Heart left ventricle (tissue), 13 donors: ENCODE data around the gene ISL2.

Source experiments
- CTCF ChIP-seq, 12 donors: fragments of 200-600 bp; sonication (generic) in 4 of 12; IDR thresholded peaks; one replicate each; pipeline versions ENCODE4 v1.5.0 to v1.8.0; 2018 to 2022; ENCODE audit warnings: antibody characterized with exemption in 12 of 12, mild to moderate bottlenecking in 5 of 12
- POLR2A ChIP-seq, 2 donors: fragments of 450-650 bp; IDR thresholded peaks; one replicate each; pipeline ENCODE4 v1.6.1; 2017; ENCODE audit warnings: antibody characterized with exemption in 2 of 2, mild to moderate bottlenecking in 2 of 2, moderate library complexity in 2 of 2
- donor health status: ischemic (EF 13 %, LVEDD 7.1; RV severe dilation, severe dysfunction).
- donor health status: DM: no; HTN: yes; CAD: no.
- donor health status: DM: no; HTN: no; CAD: no.
- donor health status: ischemic (EF 25% LVEDD 6.9; RV normal size, moderate dysfunction).
- donor health status: ischemic (EF 25% LVEDD 5.7; RV mildly dilated, moderate dysfunction).
- donor health status: ischemic (EF 35%, LVEDD 5.7; RV mildly dilated, moderate dysfunction).
- donor health status: nonischemic (EF 11% LVEDD 7.7; RV severe dilation, severe dysfunction).
- donor health status: DM: yes; HTN: yes; CAD: no.
- donor health status: PGD.
- donor health status: ischemic (EF 29% LVEDD 5.4; RV normal size, mild dysfunction).
- donor health status: nonischemic (EF 23%, LVEDD 6.1; RV moderate dilation, normal function).

DNA sequence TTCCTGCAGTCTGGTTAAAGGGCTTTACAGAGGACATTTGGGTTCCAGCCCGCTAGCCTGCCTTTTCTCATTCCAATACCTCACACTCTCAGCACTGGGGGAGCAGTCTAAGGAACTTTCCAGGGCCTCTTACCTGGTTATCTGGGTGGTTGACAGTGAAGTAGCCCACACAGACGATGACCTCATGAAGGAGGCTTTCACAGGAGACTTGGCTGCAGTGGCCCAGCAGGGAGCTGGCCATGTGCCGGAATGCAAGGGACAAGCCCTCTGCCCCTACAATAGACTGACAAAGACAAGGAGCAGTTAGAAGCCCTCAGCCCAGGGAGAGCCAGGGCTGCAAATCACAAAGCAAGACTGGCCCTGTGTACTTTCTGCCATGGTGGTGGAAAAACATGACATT is 39.5 kb downstream of the ISL2 start:
- TF ChIP-seq CTCF (IDR thresholded peaks at IDR 0.05) = no peak
- TF ChIP-seq POLR2A (IDR thresholded peaks at IDR 0.05) = no peak
